ENCODE results near the gene CAPN5.
A peak's percentile ranks its signal among the peaks of the same experiment; 100 is the strongest.

CAPN5 gene

GRCh38 chr11:77135069-77135468 lies 68.3 kb downstream of the CAPN5 start:
- DNase-seq (ENCODE audit: low read depth): no peak

GRCh38 chr11:77136074-77136473 lies 69.3 kb downstream of the CAPN5 start:
- peak; percentile 61 for DNase-seq (ENCODE audit: low read depth)

DNA sequence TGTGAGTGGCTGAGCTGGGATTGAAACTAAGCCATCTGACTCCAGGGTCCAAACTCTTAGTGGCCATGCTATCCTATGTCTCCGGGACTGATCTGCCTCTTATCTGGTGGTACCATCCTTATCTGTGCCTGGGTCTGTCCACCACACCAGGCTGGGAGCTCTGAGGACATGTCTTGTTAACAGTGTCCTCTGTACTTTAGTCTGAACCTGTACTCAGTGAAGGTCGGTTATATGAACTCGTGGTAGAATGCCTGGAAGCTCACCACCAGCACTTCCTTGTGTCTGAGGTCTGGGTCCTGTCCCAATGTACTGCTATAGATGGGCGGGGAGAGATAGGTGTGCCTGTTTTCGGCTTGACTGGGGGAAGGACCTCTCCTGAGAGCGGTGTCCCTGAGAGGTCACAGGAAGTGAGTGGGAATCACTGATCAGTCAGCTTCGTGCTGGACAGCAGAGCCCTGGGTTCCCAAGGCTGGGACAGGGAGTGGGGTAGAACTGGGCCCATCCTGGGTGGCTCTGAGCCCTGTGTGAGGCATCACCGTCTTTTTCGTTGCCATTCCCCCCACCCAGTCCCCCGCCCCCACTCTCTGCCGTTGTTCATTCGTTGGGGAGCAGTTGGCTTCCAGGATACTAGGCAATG lies 70.1 kb downstream of the CAPN5 start:
- DNase-seq (ENCODE audit: low read depth): no peak

- no peak for DNase-seq (ENCODE audit: low read depth)
Measured at GRCh38 chr11:77137421-77137820, 70.7 kb downstream of the CAPN5 start.

DNA sequence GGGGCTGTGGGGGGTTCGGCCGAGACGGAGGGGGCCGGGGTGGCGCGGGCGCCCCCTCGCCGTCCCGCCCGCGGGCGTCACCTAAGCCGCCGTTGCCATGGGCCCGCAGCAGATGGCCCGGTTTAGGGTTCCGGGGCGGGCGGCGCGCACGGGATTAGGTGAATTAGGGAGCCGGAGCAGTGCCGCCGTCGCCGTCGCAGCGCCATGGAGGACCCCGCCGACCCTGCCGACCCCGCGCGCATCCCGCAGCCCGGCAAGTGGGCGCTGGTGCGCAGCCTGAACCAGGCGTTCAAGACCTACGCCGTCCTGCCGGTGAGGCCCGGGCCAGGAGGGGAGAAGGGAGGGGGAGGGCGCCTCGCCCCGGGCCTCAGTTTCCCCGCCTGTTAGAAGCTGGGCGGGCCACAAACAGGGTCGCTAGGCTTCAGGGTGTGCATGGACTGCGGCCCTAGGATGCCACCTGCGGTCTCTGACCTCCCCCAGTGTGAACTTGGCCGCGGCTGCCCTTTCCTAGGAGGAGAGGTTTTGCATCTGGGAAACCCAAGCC lies 71.4 kb downstream of the CAPN5 start:
- no peak for DNase-seq (ENCODE audit: low read depth)

DNA sequence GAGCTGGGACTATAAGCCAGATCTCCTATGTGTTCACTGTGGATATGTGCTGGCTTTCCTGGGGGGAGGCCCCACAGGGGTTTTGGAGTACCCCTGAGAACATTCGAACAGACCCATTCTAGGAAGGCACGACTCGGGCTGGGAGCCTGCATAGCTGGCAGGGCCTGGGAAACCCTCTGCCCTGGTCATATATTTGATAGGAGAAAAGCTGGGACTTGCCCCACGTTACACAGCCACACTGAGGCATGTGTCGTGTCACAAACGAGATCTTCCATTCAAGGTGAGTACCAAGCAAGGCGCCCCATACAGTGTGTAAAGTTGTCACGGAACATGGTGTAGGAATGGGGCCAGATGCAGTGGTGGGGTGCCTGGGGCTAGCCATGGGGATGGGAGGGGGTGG lies 72.4 kb downstream of the CAPN5 start:
- no peak for DNase-seq (ENCODE audit: low read depth)

GRCh38 chr11:77140231-77140851 lies 73.6 kb downstream of the CAPN5 start:
- DNase-seq (ENCODE audit: low read depth): peak; percentile 44

GRCh38 chr11:77141034-77141433 lies 74.3 kb downstream of the CAPN5 start:
- DNase-seq (ENCODE audit: low read depth): peak; percentile 29

DNA sequence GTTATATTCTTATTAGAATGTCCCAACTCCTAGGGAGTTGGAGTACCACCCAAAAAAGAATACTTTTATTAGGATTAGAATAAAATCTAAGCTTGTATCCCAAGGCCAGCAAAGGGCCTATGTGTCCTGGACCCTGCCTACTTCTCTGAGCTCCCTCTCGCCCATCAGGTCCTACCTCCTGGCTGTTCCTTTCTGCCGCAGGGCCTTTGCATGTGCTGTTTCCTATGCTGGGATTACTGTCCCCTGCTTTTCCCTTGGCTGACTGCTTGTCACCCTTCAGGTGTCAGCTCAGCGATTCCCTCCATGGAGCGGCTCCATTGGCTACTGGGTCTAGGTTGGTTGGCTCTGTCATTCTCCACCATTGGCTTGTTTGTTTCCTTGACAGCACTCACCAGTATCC lies 74.7 kb downstream of the CAPN5 start:
- no peak for DNase-seq (ENCODE audit: low read depth)

GRCh38 chr11:77142091-77142975 lies 75.6 kb downstream of the CAPN5 start:
- DNase-seq (ENCODE audit: low read depth): no peak

- no peak for DNase-seq (ENCODE audit: low read depth)
Measured at GRCh38 chr11:77143405-77144020, 76.7 kb downstream of the CAPN5 start.

GRCh38 chr11:77144196-77144856 lies 77.6 kb downstream of the CAPN5 start:
- DNase-seq (ENCODE audit: low read depth): no peak

DNA sequence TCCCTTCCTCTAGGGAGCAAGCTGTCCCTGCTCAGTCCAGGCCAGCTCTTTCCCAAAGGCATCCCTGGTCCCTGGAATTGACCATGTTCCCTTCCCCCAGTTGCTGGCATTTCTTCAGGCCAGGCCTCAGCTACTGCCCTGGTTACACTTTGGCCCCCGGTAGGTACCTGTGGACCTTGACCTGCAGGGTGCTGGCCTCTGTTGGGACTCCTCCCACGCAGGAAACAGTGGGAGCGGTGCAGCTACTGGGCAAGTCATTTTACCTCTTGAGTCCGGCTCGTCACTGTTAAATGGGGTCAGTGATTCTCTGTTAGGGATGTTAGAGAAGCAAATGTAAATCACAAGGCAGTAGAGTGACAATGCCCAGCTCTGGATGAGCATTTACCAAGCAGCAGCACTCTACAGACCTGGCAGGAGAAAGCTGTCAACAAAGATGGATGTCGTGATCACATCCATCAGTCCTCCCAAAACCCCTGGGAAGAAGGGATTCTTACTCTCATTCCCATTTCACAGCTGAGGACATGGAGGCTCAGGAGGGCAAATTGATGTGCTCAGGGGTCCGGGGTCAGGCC lies 78.2 kb downstream of the CAPN5 start:
- DNase-seq (ENCODE audit: low read depth): no peak

DNA sequence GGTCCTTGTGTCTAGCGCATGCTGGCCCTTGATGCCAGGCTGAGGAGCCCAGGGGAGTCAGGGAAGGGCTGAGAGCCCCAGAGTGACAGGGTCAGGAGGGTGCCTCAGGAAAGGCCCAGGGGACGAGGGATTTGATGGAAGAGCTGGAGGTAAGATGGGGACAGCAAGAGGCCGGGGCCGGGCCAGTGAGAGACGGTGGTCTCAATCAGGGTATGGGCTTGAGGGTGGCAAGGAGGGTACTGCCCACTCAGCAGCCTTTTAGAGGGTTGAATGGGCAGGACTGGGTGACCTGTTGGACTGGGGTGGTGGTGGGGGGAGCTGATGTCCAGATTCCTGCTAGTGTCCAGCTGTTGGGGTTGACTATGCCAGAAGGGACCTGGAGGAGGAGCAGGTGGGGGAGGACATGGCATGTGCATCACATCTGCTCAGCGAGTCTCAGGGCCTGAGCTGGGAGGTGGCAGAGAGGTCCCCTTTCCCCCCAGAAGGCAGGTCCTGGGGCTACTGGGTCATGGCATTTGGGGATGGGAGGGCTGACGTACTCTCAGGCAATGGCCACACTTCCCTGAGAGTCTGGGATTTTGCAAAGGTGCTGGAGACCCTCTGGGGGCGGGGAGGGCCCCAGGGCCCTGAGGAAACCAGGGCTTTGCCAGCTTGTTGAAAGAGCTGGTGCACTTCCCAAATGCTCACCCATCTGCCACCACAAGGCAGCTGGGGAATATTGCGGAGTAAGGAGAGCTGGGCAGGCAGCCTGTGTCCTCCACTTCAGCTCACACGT lies 79.7 kb downstream of the CAPN5 start:
- DNase-seq (ENCODE audit: low read depth): no peak

- DNase-seq (ENCODE audit: low read depth): no peak
Measured at GRCh38 chr11:77147036-77147315, 80.2 kb downstream of the CAPN5 start.

GRCh38 chr11:77147668-77148321 lies 81.0 kb downstream of the CAPN5 start:
- DNase-seq (ENCODE audit: low read depth): no peak

DNA sequence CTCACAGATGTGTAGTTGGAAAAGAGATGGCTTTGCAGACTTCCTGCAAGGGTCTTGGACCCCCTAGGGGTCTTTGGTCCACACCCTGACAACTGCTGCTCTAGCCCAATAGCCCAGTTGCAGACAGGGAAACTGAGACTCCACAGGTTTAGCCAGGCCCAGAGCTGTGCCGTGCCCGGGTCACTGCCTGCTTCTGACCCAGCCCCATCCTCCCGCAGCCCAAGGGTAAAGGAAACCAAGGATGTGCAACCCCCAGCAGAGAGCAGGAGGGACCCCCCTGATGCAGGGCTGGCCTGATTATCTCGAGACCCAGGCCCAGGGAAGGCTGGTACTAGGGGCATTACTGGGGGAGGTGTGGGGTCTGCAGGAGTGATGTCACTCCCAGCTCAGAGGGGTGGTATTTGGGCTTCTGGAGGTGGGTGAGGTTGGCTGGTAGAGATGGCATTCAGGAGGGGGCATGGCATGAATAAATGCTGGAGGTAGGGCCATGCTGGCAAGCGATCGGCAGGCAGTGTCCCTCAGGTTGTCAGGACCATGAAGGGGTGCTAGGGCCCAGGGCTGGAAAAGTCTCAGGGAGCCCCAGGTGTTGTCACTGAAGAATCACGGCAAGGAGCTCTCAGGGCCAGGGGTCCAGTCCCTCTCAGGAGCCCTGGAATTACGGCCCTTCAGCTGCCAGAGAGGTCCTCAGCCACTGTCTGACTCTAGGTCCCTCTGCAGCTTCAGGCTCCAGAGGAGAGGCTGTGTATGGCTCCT lies 82.4 kb downstream of the CAPN5 start:
- DNase-seq (ENCODE audit: low read depth): no peak

DNA sequence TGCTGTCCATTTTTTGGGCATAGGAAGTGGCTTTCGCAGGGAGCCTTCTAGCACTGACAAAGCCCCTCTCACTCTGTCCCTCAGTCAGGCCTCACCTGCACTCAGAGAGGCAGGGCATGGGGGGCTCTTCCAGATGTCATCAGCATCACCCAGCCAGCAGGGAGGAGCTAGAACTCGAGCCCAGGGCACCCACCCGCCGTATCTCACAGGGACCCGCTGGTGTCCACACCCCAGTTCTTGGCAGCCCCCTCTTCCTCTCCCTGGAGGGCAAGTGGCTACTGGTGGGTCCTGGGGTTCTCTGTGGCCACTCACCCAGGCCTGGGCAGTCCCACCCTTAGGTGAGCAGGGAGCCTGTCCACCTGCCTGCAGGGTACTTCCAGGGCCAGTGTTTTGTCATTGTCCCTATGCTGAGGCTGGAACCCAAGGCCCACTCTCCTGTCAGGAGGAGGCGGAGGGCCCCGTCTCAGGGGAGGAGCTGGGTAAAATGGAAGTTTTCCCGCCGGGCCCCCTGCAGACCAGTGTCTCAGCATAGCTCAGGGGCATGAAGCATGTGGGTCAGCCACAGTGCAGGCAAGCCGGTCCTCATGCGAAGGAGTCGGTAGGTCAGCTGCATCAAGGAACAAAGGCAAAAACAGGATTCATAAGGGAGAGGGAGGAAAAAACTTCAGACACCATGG lies 83.1 kb downstream of the CAPN5 start:
- DNase-seq (ENCODE audit: low read depth): no peak

DNA sequence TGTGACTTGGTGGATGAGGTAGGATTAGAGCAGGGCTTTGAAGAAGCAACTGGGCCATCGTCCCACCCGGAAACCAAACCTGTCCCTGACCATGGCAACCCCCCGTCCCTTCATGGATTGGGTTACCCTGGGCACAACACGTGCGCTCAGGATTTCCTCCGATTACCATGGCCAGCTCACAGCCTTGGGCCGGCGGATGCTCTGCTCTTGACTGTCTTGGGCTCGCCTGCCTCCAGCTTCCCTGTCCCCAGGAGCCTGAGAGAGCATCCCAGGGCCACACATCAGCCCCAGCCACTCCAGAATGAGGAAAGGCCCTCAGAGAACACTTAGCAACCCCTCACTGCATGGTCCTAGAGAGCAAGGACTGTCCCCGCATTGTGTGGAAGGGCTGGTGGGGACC lies 84.1 kb downstream of the CAPN5 start:
- DNase-seq (ENCODE audit: low read depth): no peak

Measured in EH (cell line).